Epithelial cell of proximal tubule (primary cell): Measurements from ENCODE around the gene CHD5. TPM values are rescaled to one million over a fixed set of nuclear protein-coding genes. Genes with fewer than 3 reads are reported as not detected.

Experiments used
- DNase-seq: peaks from one replicate; pipeline ENCODE4 v3.0.0-alpha.2; 2011; ENCODE audit warnings: low read depth
- H3K4me3 ChIP-seq: 2 replicates; pipeline ENCODE4 v1.5.1; 2011; ENCODE audit warnings: low read depth, mild to moderate bottlenecking, low read length
- CTCF ChIP-seq: conservative IDR thresholded peaks from 2 replicates; pipeline ENCODE4 v1.5.1; 2012; ENCODE audit warnings: low read depth, mild to moderate bottlenecking, low read length
- total RNA-seq: library from RNA; depleted of rRNA; stranded (reverse); fragments of >200 nt; gene quantifications from 2 replicates; pipeline ENCODE4 v1.2.3, GENCODE V29; 2015

Gene CHD5
- total RNA-seq, 1 donor from 2014 or later, result under 0.01 TPM

- no peak overlapping the region for H3K4me3 ChIP-seq
- TF ChIP-seq CTCF, result no peak
- DNase-seq, result no peak
Measured at GRCh38 chr1:6162773-6163172, 17.3 kb downstream of the CHD5 start.

GRCh38 chr1:6162341-6162740 lies 17.8 kb downstream of the CHD5 start:
- DNase-seq, result no peak
- no peak for TF ChIP-seq CTCF
- no peak overlapping the region for H3K4me3 ChIP-seq

GRCh38 chr1:6158181-6158580 lies 21.9 kb downstream of the CHD5 start:
- no peak for TF ChIP-seq CTCF
- DNase-seq, result no peak
- no peak overlapping the region for H3K4me3 ChIP-seq

- no peak for TF ChIP-seq CTCF
- H3K4me3 ChIP-seq, result no peak overlapping the region
- DNase-seq, result peak; percentile 33
Measured at GRCh38 chr1:6157528-6158174, 22.5 kb downstream of the CHD5 start.

GRCh38 chr1:6157132-6157527 lies 23.0 kb downstream of the CHD5 start:
- H3K4me3 ChIP-seq, result no peak overlapping the region
- no peak for DNase-seq
- no peak for TF ChIP-seq CTCF

GRCh38 chr1:6154525-6155319 lies 25.4 kb downstream of the CHD5 start:
- TF ChIP-seq CTCF, result no peak
- no peak overlapping the region for H3K4me3 ChIP-seq
- DNase-seq, result no peak
